ENCODE results near the gene ARHGEF7. TPM values are rescaled to one million over a fixed set of nuclear protein-coding genes. Genes with fewer than 3 reads are reported as not detected.
A peak's percentile ranks its signal among the peaks of the same experiment; 100 is the strongest.
"Not testable (repeated sequence)": the region's sequence is repeated elsewhere in the genome, so short reads cannot be mapped to it uniquely, and the experiment has no call there.

ARHGEF7 gene
- total RNA-seq, 2 experiments from 2014 or later = 58.7 to 67.2 TPM

- not testable (repeated sequence) for ATAC-seq; H3K27ac Mint-ChIP-seq; DNase-seq; H3K4me3 Mint-ChIP-seq; H3K9me3 Mint-ChIP-seq (ENCODE audit: low read depth); H3K4me1 Mint-ChIP-seq; H3K36me3 Mint-ChIP-seq
- H3K27me3 Mint-ChIP-seq = peaks cover 17% of the 10 kb centered on the region
- CTCF ChIA-PET = interaction anchor here (0.6 kb wide), 1 partner anchor 1772 kb away, joined by 3 read pairs; no protein-coding TSS in a partner anchor
Measured at GRCh38 chr13:111083693-111084092, 31.4 kb upstream of the ARHGEF7 start.

- peaks cover 36% of the 10 kb centered on the region for H3K27me3 Mint-ChIP-seq
- H3K27ac Mint-ChIP-seq = no peak overlapping the region
- no peak for DNase-seq
- no peak overlapping the region for H3K4me3 Mint-ChIP-seq
- CTCF ChIA-PET = interaction anchor here (1.0 to 2.0 kb wide), 2 partner anchors 15 to 23 kb away, joined by 4 to 6 read pairs; no protein-coding TSS in a partner anchor
- no peaks in the 10 kb centered on the region for H3K36me3 Mint-ChIP-seq
- H3K4me1 Mint-ChIP-seq = no peaks in the 10 kb centered on the region
- no peaks in the 10 kb centered on the region for H3K9me3 Mint-ChIP-seq (ENCODE audit: low read depth)
- no peak for ATAC-seq
Measured at GRCh38 chr13:111090169-111090568, 24.9 kb upstream of the ARHGEF7 start.

- Mint-ChIP-seq H3K4me1 (no peaks in the 10 kb centered on the region), H3K4me3 (no peak overlapping the region), H3K27ac (no peak overlapping the region), H3K36me3 (no peaks in the 10 kb centered on the region), H3K27me3 (peaks cover 39% of the 10 kb centered on the region), H3K9me3 (ENCODE audit: low read depth) (no peaks in the 10 kb centered on the region)
- ATAC-seq (no peak), DNase-seq (no peak)
- CTCF ChIA-PET = no interaction called here
Measured at GRCh38 chr13:111092685-111093084, 22.4 kb upstream of the ARHGEF7 start.

GRCh38 chr13:111093136-111093535 is 22.0 kb upstream of the ARHGEF7 start:
- Mint-ChIP-seq H3K4me1 (no peaks in the 10 kb centered on the region), H3K27ac (no peak overlapping the region), H3K4me3 (no peak overlapping the region), H3K36me3 (no peaks in the 10 kb centered on the region), H3K27me3 (peaks cover 40% of the 10 kb centered on the region), H3K9me3 (ENCODE audit: low read depth) (no peaks in the 10 kb centered on the region)
- CTCF ChIA-PET = no interaction called here
- no peak for DNase-seq
- no peak for ATAC-seq

DNA sequence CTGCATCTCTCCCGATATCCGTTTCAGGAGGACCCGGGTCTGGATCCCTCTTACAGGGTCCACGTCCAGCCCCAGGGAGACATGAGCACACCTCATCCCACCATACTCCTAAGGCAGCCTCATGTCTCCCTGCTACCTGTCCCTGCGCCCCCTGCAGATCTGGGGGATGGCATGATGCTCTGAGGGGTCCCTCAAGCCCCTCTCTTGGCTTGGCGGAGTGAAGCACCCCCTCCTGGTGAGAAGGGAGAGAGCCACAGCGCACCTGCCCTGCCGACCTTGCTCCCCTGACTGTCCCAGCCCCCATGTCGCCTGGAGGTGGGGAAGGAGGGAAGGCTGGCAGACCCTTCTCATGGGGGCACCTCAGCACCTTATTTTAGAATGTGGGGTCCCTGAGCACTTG is 21.5 kb upstream of the ARHGEF7 start:
- Mint-ChIP-seq H3K36me3 (no peaks in the 10 kb centered on the region), H3K9me3 (ENCODE audit: low read depth) (no peaks in the 10 kb centered on the region), H3K27me3 (peaks cover 44% of the 10 kb centered on the region), H3K27ac (no peak overlapping the region), H3K4me1 (no peaks in the 10 kb centered on the region), H3K4me3 (no peak overlapping the region)
- CTCF ChIA-PET = no interaction called here
- DNase-seq = no peak
- no peak for ATAC-seq

DNA sequence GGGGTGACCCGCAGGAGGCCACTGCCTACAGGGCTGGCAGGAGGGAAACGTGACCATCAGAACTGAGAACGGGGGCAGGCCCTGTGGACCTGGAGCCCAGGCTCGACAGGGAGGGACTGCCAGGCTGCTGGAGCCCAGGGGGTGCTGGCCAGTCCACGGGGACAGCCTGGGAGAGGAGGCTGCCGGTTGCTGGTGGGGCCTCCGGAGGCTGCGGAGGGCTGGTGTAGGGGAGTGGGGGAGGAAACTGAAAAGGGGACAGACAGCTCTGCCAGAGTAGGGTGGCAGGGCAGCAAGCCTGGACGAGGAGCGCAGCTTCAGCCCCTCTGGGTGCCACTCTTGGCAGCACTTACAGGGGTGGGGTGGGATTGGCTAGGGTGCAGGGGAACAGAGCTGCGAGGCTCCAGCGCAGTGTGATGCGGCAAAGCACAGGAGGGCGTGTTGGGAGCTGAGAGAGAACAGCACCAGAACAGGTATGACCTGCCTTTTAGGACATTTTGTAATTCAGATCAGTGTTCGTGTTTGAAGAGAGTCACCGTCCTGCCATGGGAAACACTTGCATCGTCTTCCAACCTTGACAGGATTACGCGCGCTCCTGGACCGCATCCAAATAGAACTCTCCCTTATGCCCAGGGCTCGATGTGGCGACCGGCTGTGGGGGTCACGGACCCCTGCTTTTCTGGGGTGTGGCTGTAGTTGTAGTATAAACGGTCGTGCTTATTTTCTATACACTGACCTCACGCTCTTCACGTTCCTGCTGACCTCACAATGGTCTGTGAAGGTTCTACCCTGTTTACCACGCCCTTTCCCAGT is 19.9 kb upstream of the ARHGEF7 start:
- CTCF ChIA-PET = no interaction called here
- H3K9me3 Mint-ChIP-seq (ENCODE audit: low read depth) = no peaks in the 10 kb centered on the region
- no peaks in the 10 kb centered on the region for H3K36me3 Mint-ChIP-seq
- DNase-seq (no peak), ATAC-seq (no peak)
- H3K27me3 Mint-ChIP-seq = peaks cover 48% of the 10 kb centered on the region
- no peak overlapping the region for H3K27ac Mint-ChIP-seq
- H3K4me3 Mint-ChIP-seq = no peak overlapping the region
- no peaks in the 10 kb centered on the region for H3K4me1 Mint-ChIP-seq

GRCh38 chr13:111095911-111096501 is 19.1 kb upstream of the ARHGEF7 start:
- Mint-ChIP-seq H3K36me3 (no peaks in the 10 kb centered on the region), H3K27me3 (peaks cover 49% of the 10 kb centered on the region), H3K4me1 (no peaks in the 10 kb centered on the region), H3K9me3 (ENCODE audit: low read depth) (no peaks in the 10 kb centered on the region), H3K27ac (no peak overlapping the region), H3K4me3 (no peak overlapping the region)
- CTCF ChIA-PET = interaction anchor here (0.9 kb wide), 1 partner anchor 116 kb away, joined by 3 read pairs; no protein-coding TSS in a partner anchor
- ATAC-seq = no peak
- DNase-seq = no peak

- ATAC-seq = no peak
- Mint-ChIP-seq H3K36me3 (peaks cover 2% of the 10 kb centered on the region), H3K9me3 (ENCODE audit: low read depth) (peaks cover 15% of the 10 kb centered on the region), H3K4me3 (no peak overlapping the region), H3K27me3 (peaks cover 56% of the 10 kb centered on the region), H3K27ac (no peak overlapping the region), H3K4me1 (no peaks in the 10 kb centered on the region)
- DNase-seq = no peak
- CTCF ChIA-PET = interaction anchor here (1.1 kb wide), 1 partner anchor 328 kb away, joined by 3 read pairs; no protein-coding TSS in a partner anchor
Measured at GRCh38 chr13:111099290-111099689, 15.8 kb upstream of the ARHGEF7 start.

- no peak overlapping the region for H3K4me3 Mint-ChIP-seq
- H3K36me3 Mint-ChIP-seq = no peaks in the 10 kb centered on the region
- ATAC-seq (no peak), DNase-seq (no peak)
- peaks cover 83% of the 10 kb centered on the region for H3K27me3 Mint-ChIP-seq
- CTCF ChIA-PET = no interaction called here
- H3K4me1 Mint-ChIP-seq = peaks cover 11% of the 10 kb centered on the region
- H3K9me3 Mint-ChIP-seq (ENCODE audit: low read depth) = no peaks in the 10 kb centered on the region
- no peak overlapping the region for H3K27ac Mint-ChIP-seq
Measured at GRCh38 chr13:111110054-111110453, 5.1 kb upstream of the ARHGEF7 start.

DNA sequence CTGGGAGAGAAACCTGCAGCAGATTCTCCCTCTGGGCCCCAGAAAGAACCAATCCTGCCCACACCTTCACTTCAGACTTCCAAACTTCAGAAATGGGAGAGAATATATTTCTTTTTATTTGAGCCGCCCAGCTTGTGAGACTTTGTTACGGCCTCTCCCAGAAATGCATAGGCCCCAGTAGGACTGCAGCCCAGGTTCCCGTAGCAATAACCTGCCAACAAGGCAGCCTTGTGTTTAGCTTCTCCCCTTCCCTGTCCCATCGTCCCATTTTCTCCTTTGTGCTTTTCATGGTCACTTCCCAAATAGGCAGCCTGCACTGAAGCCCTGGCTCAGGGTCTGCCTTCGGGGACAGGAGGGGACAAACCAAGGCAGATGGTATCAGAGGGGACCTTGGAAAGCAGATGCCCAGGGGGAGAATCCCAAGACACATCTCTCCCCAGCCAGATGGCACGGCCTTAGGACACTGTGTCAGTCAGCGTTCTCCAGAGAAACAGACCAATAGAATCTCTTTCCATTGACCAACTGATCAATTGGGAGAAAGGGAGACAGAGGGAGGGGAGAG is 3.7 kb upstream of the ARHGEF7 start:
- H3K36me3 Mint-ChIP-seq = no peaks in the 10 kb centered on the region
- H3K9me3 Mint-ChIP-seq (ENCODE audit: low read depth) = no peaks in the 10 kb centered on the region
- H3K27ac Mint-ChIP-seq = no peak overlapping the region
- CTCF ChIA-PET = no interaction called here
- H3K4me1 Mint-ChIP-seq = peaks cover 15% of the 10 kb centered on the region
- ATAC-seq (no peak), DNase-seq (no peak)
- H3K4me3 Mint-ChIP-seq = no peak overlapping the region
- peaks cover 76% of the 10 kb centered on the region for H3K27me3 Mint-ChIP-seq

DNA sequence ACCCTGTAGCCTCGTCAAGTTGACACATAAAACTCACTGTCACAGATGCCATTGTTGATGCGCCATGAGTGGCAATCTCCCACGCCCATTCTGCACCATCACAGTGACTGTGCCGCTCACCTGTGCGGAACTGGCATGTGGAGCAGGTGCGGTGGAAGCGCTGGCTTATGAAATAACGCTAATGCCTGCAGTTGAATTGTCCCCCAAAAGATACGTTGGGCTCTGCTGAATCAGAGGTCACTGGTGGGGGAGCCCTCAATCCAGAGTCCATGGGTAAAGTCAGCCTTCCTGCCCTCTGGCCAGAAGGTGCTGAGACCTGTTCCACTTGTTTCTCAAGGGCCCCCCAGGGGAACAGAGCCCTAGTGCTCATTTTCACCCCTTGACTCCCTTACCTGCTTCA is 2.9 kb upstream of the ARHGEF7 start:
- Mint-ChIP-seq H3K9me3 (ENCODE audit: low read depth) (no peaks in the 10 kb centered on the region), H3K36me3 (no peaks in the 10 kb centered on the region), H3K4me1 (peaks cover 15% of the 10 kb centered on the region), H3K4me3 (no peak overlapping the region), H3K27ac (no peak overlapping the region), H3K27me3 (peaks cover 74% of the 10 kb centered on the region)
- CTCF ChIA-PET = no interaction called here
- no peak for ATAC-seq
- no peak for DNase-seq

- CTCF ChIA-PET = interaction anchor here (1.3 to 2.1 kb wide), 2 partner anchors 11 to 47 kb away, joined by 3 to 8 read pairs; no protein-coding TSS in a partner anchor
- H3K4me3 Mint-ChIP-seq = peak overlapping the region; percentile 79
- H3K9me3 Mint-ChIP-seq (ENCODE audit: low read depth) = no peaks in the 10 kb centered on the region
- peaks cover 12% of the 10 kb centered on the region for H3K4me1 Mint-ChIP-seq
- ATAC-seq (peak; percentile 64), DNase-seq (no peak)
- no peak overlapping the region for H3K27ac Mint-ChIP-seq
- no peaks in the 10 kb centered on the region for H3K36me3 Mint-ChIP-seq
- peaks cover 85% of the 10 kb centered on the region for H3K27me3 Mint-ChIP-seq
Measured at GRCh38 chr13:111114362-111115060, 599 bp upstream of the ARHGEF7 start.

GRCh38 chr13:111115965-111116521 is 933 bp downstream of the ARHGEF7 start:
- no peak for DNase-seq
- Mint-ChIP-seq H3K27me3 (peaks cover 82% of the 10 kb centered on the region), H3K4me3 (peak overlapping the region; percentile 64), H3K9me3 (ENCODE audit: low read depth) (no peaks in the 10 kb centered on the region), H3K36me3 (no peaks in the 10 kb centered on the region), H3K4me1 (peaks cover 12% of the 10 kb centered on the region), H3K27ac (no peak overlapping the region)
- ATAC-seq = no peak
- CTCF ChIA-PET = interaction anchor here (1.7 kb wide), 1 partner anchor 11 kb away, joined by 4 read pairs; no protein-coding TSS in a partner anchor

Data from activated CD8-positive, alpha-beta memory T cell treated with anti-CD3 and anti-CD28 coated beads, Interleukin-2, amount 10 ng/mL, durations not matched to agents 7 days and 5 days (primary cell).